ENCODE measurements around the gene GMEB2. TPM values are rescaled to one million over a fixed set of nuclear protein-coding genes. Genes with fewer than 3 reads are reported as not detected.

The GMEB2 gene
- polyA plus RNA-seq, 1 of the 3 experiments (the other 2 are of a cell fraction) = 6.5 TPM

DNA sequence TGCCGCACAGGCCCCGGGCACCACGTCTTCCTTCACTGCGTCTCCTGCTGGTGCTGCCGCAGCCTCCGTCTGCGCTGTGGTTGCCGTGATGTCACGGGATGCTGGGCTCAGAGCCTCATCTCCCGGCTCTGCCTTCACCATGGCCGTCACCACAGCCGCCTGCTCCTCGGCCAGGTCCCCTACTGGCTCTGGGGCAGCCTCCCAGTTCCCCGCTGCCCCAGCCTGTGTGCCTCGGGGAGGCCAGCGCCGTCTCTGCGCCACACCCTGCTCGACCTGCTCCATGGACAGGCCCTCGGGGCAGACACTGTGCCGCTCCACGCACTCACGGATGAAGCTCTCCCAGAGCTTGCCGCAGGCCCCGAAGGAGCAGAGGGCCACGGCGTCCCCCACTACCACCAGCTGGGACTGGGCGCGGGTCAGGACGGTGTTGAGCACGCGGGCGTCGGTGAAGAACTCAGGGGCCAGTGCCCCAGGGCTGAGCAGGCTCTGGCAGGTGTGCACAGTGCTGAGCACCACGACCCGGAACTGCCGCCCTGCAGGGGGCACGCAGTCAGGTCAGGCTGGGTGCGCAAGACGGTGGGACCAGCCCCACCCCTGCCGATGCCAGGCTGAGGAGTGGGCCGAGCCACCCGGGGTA lies 61.1 kb downstream of the GMEB2 start:
- no peak for TF ChIP-seq RFX5 (IDR thresholded peaks at IDR 0.05; ENCODE audit: low read length)
- TF ChIP-seq RCOR1 (IDR thresholded peaks at IDR 0.05; ENCODE audit: low read length) = no peak
- no peak for TF ChIP-seq GATA2 (CRISPR knock-in tag; IDR thresholded peaks at IDR 0.05)
- no peak for TF ChIP-seq MXI1 (IDR thresholded peaks at IDR 0.05; ENCODE audit: low read depth, low read length)
- TF ChIP-seq, protein P1, sequence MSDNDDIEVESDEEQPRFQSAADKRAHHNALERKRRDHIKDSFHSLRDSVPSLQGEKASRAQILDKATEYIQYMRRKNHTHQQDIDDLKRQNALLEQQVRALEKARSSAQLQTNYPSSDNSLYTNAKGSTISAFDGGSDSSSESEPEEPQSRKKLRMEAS (IDR thresholded peaks at IDR 0.05; ENCODE audit: low read depth) = no peak
- TF ChIP-seq CHD2 (IDR thresholded peaks at IDR 0.05; ENCODE audit: low read length, partially characterized antibody) = no peak
- no peak for TF ChIP-seq JUND (IDR thresholded peaks at IDR 0.05)
- TF ChIP-seq YY1 (IDR thresholded peaks at IDR 0.05; ENCODE audit: low read depth) = no peak
- no peak overlapping the region for H3K4me3 ChIP-seq (ENCODE audit: low read depth in 2 of 2, low read length in 1 of 2)
- no peaks in the 10 kb centered on the region for H3K4me1 ChIP-seq (ENCODE audit: control insufficient read depth in 1 of 2, insufficient read depth in 2 of 2, low read depth in 1 of 2, low read length in 1 of 2)
- no peaks in the 10 kb centered on the region for H3K9me2 ChIP-seq
- H3K27ac ChIP-seq (ENCODE audit: low read depth in 2 of 2, low read length in 1 of 2) = no peak overlapping the region
- H3K27me3 ChIP-seq (ENCODE audit: insufficient read depth) = no peaks in the 10 kb centered on the region
- no peaks in the 10 kb centered on the region for H4K20me1 ChIP-seq (ENCODE audit: insufficient read depth)
- ChIA-PET CTCF (interaction anchor here (3.6 kb wide), 1 partner anchor 28 kb away, joined by 12 read pairs; the partner anchor contains the start of gene PTK6), POLR2A (no interaction called here)
- H3K79me2 ChIP-seq (ENCODE audit: insufficient read depth) = no peaks in the 10 kb centered on the region
- no peak overlapping the region for H3K9ac ChIP-seq
- H3K9me3 ChIP-seq = no peaks in the 10 kb centered on the region
- DNase-seq = no peak
- no peaks in the 10 kb centered on the region for H3F3A ChIP-seq (replicated peaks; ENCODE audit: insufficient read depth)
- WGBS (ENCODE audit: low lambda C conversion rate) = 96% methylated on average over 19 of the region's 43 CpGs
- no peak overlapping the region for H2AFZ ChIP-seq (ENCODE audit: low read depth)
- H3K4me2 ChIP-seq = no peak overlapping the region
- peaks cover 0 to 32% of the 10 kb centered on the region in 2 experiments for H3K36me3 ChIP-seq (replicated peaks in 1 of 2; ENCODE audit: control insufficient read depth in 1 of 2, insufficient read depth in 2 of 2, low read length in 1 of 2)

DNA sequence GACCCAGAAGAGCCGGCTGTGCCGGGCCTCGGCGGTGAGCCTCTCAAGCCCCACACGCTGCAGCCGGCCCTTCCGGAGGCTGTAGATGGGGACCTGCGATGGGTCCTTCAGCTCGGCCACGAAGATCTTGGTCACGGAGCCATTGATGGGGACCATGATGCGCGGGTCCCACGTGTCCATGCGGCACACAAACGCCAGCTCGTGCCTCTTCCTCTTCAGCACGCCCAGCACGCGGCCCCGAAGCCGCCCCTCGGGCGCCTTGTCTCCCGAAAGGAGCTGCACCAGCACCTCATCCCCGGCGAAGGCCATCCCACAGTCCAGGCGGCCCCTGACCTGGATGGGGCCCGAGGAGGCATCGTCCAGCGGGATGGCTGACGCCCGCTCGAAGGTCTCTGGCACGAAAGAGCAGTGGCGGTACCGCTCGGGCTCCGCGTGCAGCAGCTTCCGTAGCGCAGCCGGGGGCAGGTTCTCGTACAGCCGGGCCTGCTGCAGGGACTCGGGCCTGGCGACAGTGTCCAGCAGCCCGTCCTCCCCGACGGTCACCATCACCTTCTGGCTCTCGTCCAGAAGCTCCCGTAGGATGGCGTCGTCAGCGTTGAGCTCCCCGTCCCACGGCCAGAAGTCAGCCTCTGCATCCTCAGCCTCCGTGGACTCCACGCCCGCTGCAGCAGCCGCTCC lies 61.7 kb downstream of the GMEB2 start:
- H3K36me3 ChIP-seq (replicated peaks in 1 of 2; ENCODE audit: control insufficient read depth in 1 of 2, insufficient read depth in 2 of 2, low read length in 1 of 2) = peaks cover 0 to 33% of the 10 kb centered on the region in 2 experiments
- no peak for TF ChIP-seq SIN3A (IDR thresholded peaks at IDR 0.05; ENCODE audit: borderline replicate concordance, low read depth, low read length)
- DNase-seq = no peak
- no peaks in the 10 kb centered on the region for H3K4me1 ChIP-seq (ENCODE audit: control insufficient read depth in 1 of 2, insufficient read depth in 2 of 2, low read depth in 1 of 2, low read length in 1 of 2)
- H3K9me2 ChIP-seq = no peaks in the 10 kb centered on the region
- no peak overlapping the region for H3K4me3 ChIP-seq (ENCODE audit: low read depth in 2 of 2, low read length in 1 of 2)
- H3F3A ChIP-seq (replicated peaks; ENCODE audit: insufficient read depth) = no peaks in the 10 kb centered on the region
- H3K9ac ChIP-seq = no peak overlapping the region
- H3K4me2 ChIP-seq = no peak overlapping the region
- no peaks in the 10 kb centered on the region for H3K27me3 ChIP-seq (ENCODE audit: insufficient read depth)
- H4K20me1 ChIP-seq (ENCODE audit: insufficient read depth) = no peaks in the 10 kb centered on the region
- ChIA-PET CTCF (interaction anchor here (3.6 kb wide), 1 partner anchor 27 kb away, joined by 12 read pairs; the partner anchor contains the start of gene PTK6), POLR2A (no interaction called here)
- no peaks in the 10 kb centered on the region for H3K9me3 ChIP-seq
- no peaks in the 10 kb centered on the region for H3K79me2 ChIP-seq (ENCODE audit: insufficient read depth)
- no peak overlapping the region for H3K27ac ChIP-seq (ENCODE audit: low read depth in 2 of 2, low read length in 1 of 2)
- WGBS (ENCODE audit: low lambda C conversion rate) = 92% methylated on average over 30 of the region's 61 CpGs
- no peak overlapping the region for H2AFZ ChIP-seq (ENCODE audit: low read depth)

DNA sequence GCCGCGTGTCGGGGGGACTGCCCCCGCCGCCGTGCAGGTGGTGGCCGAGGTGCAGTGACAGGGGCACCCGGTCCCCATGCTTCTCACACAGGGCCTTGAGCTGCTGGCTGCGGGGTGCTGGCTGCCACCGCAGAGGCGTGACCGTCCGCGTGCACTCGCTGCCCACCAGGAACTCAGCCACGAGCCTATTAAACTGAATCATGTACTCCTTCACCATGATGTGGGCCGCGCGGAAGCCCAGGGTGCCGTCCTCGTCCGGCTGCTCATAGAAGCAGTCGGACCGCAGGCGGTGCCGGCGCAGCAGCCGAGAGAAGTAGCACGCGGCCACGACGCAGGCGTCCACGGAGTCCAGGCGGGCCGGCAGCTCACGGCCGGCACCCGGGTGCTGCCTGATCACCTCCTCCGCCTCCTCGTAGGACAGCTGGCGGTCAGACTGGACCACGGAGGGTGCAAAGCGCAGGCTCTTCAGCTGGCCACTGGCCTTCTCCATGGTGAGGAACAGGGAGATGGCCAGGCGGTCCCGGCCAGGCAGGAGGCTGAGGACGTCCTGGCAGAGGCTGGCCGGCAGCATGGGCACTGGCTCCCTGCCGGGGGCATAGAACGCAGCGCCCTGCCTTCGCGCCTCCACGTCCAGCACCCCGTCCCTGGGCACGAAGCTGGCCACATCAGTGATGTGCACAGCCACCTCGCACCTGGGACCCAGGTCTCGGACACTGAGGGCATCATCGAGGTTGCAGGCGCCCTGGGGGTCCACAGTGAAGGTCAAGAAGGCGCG lies 62.7 kb downstream of the GMEB2 start:
- Histone ChIP-seq H3K27ac (ENCODE audit: low read depth in 2 of 2, low read length in 1 of 2) (no peak overlapping the region), H3K4me3 (ENCODE audit: low read depth in 2 of 2, low read length in 1 of 2) (no peak overlapping the region), H3K79me2 (ENCODE audit: insufficient read depth) (no peaks in the 10 kb centered on the region), H3K9ac (no peak overlapping the region), H3K4me1 (ENCODE audit: control insufficient read depth in 1 of 2, insufficient read depth in 2 of 2, low read depth in 1 of 2, low read length in 1 of 2) (no peaks in the 10 kb centered on the region), H3K4me2 (no peak overlapping the region), H3K27me3 (ENCODE audit: insufficient read depth) (no peaks in the 10 kb centered on the region), H3K9me2 (no peaks in the 10 kb centered on the region), H2AFZ (ENCODE audit: low read depth) (no peak overlapping the region), H3K9me3 (no peaks in the 10 kb centered on the region), H4K20me1 (ENCODE audit: insufficient read depth) (no peaks in the 10 kb centered on the region), H3K36me3 (replicated peaks in 1 of 2; ENCODE audit: control insufficient read depth in 1 of 2, insufficient read depth in 2 of 2, low read length in 1 of 2) (peaks cover 0 to 35% of the 10 kb centered on the region in 2 experiments), H3F3A (replicated peaks; ENCODE audit: insufficient read depth) (no peaks in the 10 kb centered on the region)
- no peak for DNase-seq
- POLR2A ChIA-PET = no interaction called here
- 92% methylated on average over 36 of the region's 62 CpGs for WGBS (ENCODE audit: low lambda C conversion rate)
- CTCF ChIA-PET = no interaction called here
- TF ChIP-seq NFIC (IDR thresholded peaks at IDR 0.05; ENCODE audit: borderline replicate concordance) (no peak), FOXM1 (IDR thresholded peaks at IDR 0.05; ENCODE audit: low read depth) (no peak), CHD2 (IDR thresholded peaks at IDR 0.05; ENCODE audit: low read length, partially characterized antibody) (no peak), EP300 (IDR thresholded peaks at IDR 0.05; ENCODE audit: borderline replicate concordance in 1 of 2, low read depth in 1 of 2, low read length in 1 of 2) (no peak), NRF1 (IDR thresholded peaks at IDR 0.05; ENCODE audit: low read depth, low read length) (no peak), MXI1 (IDR thresholded peaks at IDR 0.05; ENCODE audit: low read depth, low read length) (no peak), GABPA (IDR thresholded peaks at IDR 0.05; ENCODE audit: low read depth) (no peak), YY1 (IDR thresholded peaks at IDR 0.05; ENCODE audit: low read depth) (no peak), TAF1 (IDR thresholded peaks at IDR 0.05; ENCODE audit: borderline replicate concordance, low read depth, low read length) (no peak), ELF1 (IDR thresholded peaks at IDR 0.05) (no peak)
- TF ChIP-seq, protein P2, sequence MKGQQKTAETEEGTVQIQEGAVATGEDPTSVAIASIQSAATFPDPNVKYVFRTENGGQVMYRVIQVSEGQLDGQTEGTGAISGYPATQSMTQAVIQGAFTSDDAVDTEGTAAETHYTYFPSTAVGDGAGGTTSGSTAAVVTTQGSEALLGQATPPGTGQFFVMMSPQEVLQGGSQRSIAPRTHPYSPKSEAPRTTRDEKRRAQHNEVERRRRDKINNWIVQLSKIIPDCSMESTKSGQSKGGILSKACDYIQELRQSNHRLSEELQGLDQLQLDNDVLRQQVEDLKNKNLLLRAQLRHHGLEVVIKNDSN (IDR thresholded peaks at IDR 0.05; ENCODE audit: borderline replicate concordance, low read depth) = no peak
- TF ChIP-seq, protein P3, sequence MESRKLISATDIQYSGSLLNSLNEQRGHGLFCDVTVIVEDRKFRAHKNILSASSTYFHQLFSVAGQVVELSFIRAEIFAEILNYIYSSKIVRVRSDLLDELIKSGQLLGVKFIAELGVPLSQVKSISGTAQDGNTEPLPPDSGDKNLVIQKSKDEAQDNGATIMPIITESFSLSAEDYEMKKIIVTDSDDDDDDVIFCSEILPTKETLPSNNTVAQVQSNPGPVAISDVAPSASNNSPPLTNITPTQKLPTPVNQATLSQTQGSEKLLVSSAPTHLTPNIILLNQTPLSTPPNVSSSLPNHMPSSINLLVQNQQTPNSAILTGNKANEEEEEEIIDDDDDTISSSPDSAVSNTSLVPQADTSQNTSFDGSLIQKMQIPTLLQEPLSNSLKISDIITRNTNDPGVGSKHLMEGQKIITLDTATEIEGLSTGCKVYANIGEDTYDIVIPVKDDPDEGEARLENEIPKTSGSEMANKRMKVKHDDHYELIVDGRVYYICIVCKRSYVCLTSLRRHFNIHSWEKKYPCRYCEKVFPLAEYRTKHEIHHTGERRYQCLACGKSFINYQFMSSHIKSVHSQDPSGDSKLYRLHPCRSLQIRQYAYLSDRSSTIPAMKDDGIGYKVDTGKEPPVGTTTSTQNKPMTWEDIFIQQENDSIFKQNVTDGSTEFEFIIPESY (IDR thresholded peaks at IDR 0.05; ENCODE audit: borderline replicate concordance, low read depth) = no peak
